HFF-Myc (cell line): ENCODE results near the gene UBAC2.

Source experiments
- DNase-seq: peaks from one replicate; pipeline ENCODE4 v3.0.0-alpha.2; 2011; ENCODE audit warnings: low read depth; ENCODE audit errors: extremely low read depth
- H3K4me3 ChIP-seq: replicated peaks from 2 replicates; pipeline ENCODE4 v1.5.1; 2011; ENCODE audit warnings: low read depth, mild to moderate bottlenecking, control low read depth, low read length
- CTCF ChIP-seq: IDR thresholded peaks from 2 replicates; pipeline ENCODE4 v1.5.1; 2012; ENCODE audit warnings: mild to moderate bottlenecking, low read depth, low read length, control low read depth; ENCODE audit errors: missing control alignments

UBAC2 gene

GRCh38 chr13:99327761-99328160 lies 127.1 kb downstream of the UBAC2 start:
- TF ChIP-seq CTCF, result no peak
- no peak overlapping the region for H3K4me3 ChIP-seq
- DNase-seq, result no peak

- no peak overlapping the region for H3K4me3 ChIP-seq
- DNase-seq, result no peak
- no peak for TF ChIP-seq CTCF
Observed at GRCh38 chr13:99329477-99329876, 128.8 kb downstream of the UBAC2 start.

- no peak for DNase-seq
- no peak overlapping the region for H3K4me3 ChIP-seq
- no peak for TF ChIP-seq CTCF
Observed at GRCh38 chr13:99330942-99331341, 130.3 kb downstream of the UBAC2 start.

GRCh38 chr13:99331881-99332293 lies 131.2 kb downstream of the UBAC2 start:
- DNase-seq, result no peak
- no peak overlapping the region for H3K4me3 ChIP-seq

GRCh38 chr13:99332456-99332855 lies 131.8 kb downstream of the UBAC2 start:
- no peak for TF ChIP-seq CTCF
- no peak overlapping the region for H3K4me3 ChIP-seq
- DNase-seq, result no peak

More at GRCh38 chr13:99331881-99332293, 131.2 kb downstream of the UBAC2 start:
- TF ChIP-seq CTCF, result no peak

GRCh38 chr13:99334221-99334620 lies 133.6 kb downstream of the UBAC2 start:
- no peak for DNase-seq
- TF ChIP-seq CTCF, result no peak
- H3K4me3 ChIP-seq, result no peak overlapping the region

- no peak overlapping the region for H3K4me3 ChIP-seq
- no peak for DNase-seq
- TF ChIP-seq CTCF, result no peak
Observed at GRCh38 chr13:99335087-99335486, 134.4 kb downstream of the UBAC2 start.
